Stimulated activated CD8-positive, alpha-beta memory T cell treated with anti-CD3 and anti-CD28 coated beads, Interleukin-7, amount 100 ng/mL, for 4 hours (primary cell): ENCODE measurements around the gene SEMA5A.

Experiments
- DNase-seq, 2 donors: peaks; one replicate each; pipeline ENCODE4 v3.0.0-alpha.2; 2020; ENCODE audit warnings: low read depth in 2 of 2

SEMA5A gene

GRCh38 chr5:9441610-9442009 lies 104.3 kb downstream of the SEMA5A start:
- no peak for DNase-seq

- DNase-seq: no peak
Measured at GRCh38 chr5:9440517-9440916, 105.4 kb downstream of the SEMA5A start.

GRCh38 chr5:9439531-9440292 lies 106.2 kb downstream of the SEMA5A start:
- no peak for DNase-seq

- DNase-seq: no peak
Measured at GRCh38 chr5:9438596-9439354, 107.1 kb downstream of the SEMA5A start.

GRCh38 chr5:9437741-9438240 lies 108.1 kb downstream of the SEMA5A start:
- DNase-seq: no peak

GRCh38 chr5:9431496-9432258 lies 114.2 kb downstream of the SEMA5A start:
- DNase-seq: no peak

- no peak for DNase-seq
Measured at GRCh38 chr5:9431151-9431495, 114.8 kb downstream of the SEMA5A start.

GRCh38 chr5:9430306-9430705 lies 115.6 kb downstream of the SEMA5A start:
- DNase-seq: no peak

- DNase-seq: no peak
Measured at GRCh38 chr5:9429691-9430215, 116.1 kb downstream of the SEMA5A start.

GRCh38 chr5:9428272-9428671 lies 117.6 kb downstream of the SEMA5A start:
- DNase-seq: no peak

GRCh38 chr5:9425710-9426109 lies 120.2 kb downstream of the SEMA5A start:
- no peak for DNase-seq

- no peak for DNase-seq
Measured at GRCh38 chr5:9423571-9423970, 122.3 kb downstream of the SEMA5A start.

GRCh38 chr5:9421884-9422283 lies 124.0 kb downstream of the SEMA5A start:
- DNase-seq: no peak

- DNase-seq: no peak
Measured at GRCh38 chr5:9419794-9420193, 126.1 kb downstream of the SEMA5A start.

- no peak for DNase-seq
Measured at GRCh38 chr5:9415566-9415965, 130.3 kb downstream of the SEMA5A start.

- no peak for DNase-seq
Measured at GRCh38 chr5:9415091-9415490, 130.8 kb downstream of the SEMA5A start.

GRCh38 chr5:9411142-9411541 lies 134.7 kb downstream of the SEMA5A start:
- DNase-seq: no peak

- no peak for DNase-seq
Measured at GRCh38 chr5:9409413-9409960, 136.4 kb downstream of the SEMA5A start.

- DNase-seq: no peak
Measured at GRCh38 chr5:9408964-9409363, 136.9 kb downstream of the SEMA5A start.

GRCh38 chr5:9405196-9405754 lies 140.6 kb downstream of the SEMA5A start:
- no peak for DNase-seq

GRCh38 chr5:9401786-9402472 lies 143.9 kb downstream of the SEMA5A start:
- DNase-seq: no peak
